ENCODE results near the gene SMAD6. TPM values are rescaled to one million over a fixed set of nuclear protein-coding genes. Genes with fewer than 3 reads are reported as not detected.

The SMAD6 gene
- total RNA-seq, 4 donors from 2014 or later = 59.3 to 118 (median 62.3) TPM

GRCh38 chr15:66704803-66705153, 2.7 kb downstream of the SMAD6 start:
- H3K27ac ChIP-seq = peak overlapping the region; percentile 78 to 87 (median 87)
- WGBS, 2 donors = 0 to 43% methylated on average over 1 of the region's 1 CpG
- no peaks in the 10 kb centered on the region for H3K36me3 ChIP-seq
- H3K9me3 ChIP-seq = no peaks in the 10 kb centered on the region
- no peaks in the 10 kb centered on the region for H3K27me3 ChIP-seq
- H3K4me1 ChIP-seq = peaks cover 45 to 53% of the 10 kb centered on the region in 2 donors
- no peak for TF ChIP-seq CTCF (IDR thresholded peaks at IDR 0.05)
- peak in 1 of 2 donors; percentile 29 for TF ChIP-seq POLR2A (IDR thresholded peaks at IDR 0.05)
- peak overlapping the region; percentile 18 to 80 (median 72) for H3K4me3 ChIP-seq (replicated peaks in 1 of 3)
- DNase-seq = peak; percentile 54 to 57
- intact Hi-C loops (cut with DNase I) = loop anchor here (5.0 kb wide), 2 partner anchors 68 to 143 kb away; no protein-coding TSS in a partner anchor

- no peak for TF ChIP-seq CTCF (IDR thresholded peaks at IDR 0.05)
- peak in 1 of 2 donors; percentile 36 for TF ChIP-seq POLR2A (IDR thresholded peaks at IDR 0.05)
- intact Hi-C loops (cut with DNase I) = no loop called here
- H3K27ac ChIP-seq = peak overlapping the region; percentile 78 to 87 (median 87)
- peak; percentile 79 to 81 for DNase-seq
- WGBS, 2 donors = 20 to 39% methylated on average over 6 of the region's 6 CpGs
- no peaks in the 10 kb centered on the region for H3K9me3 ChIP-seq
- H3K36me3 ChIP-seq = no peaks in the 10 kb centered on the region
- H3K4me1 ChIP-seq = peaks cover 45 to 52% of the 10 kb centered on the region in 2 donors
- H3K4me3 ChIP-seq (replicated peaks in 1 of 3) = peak overlapping the region in 1 of 3 donors; percentile 80
- no peaks in the 10 kb centered on the region for H3K27me3 ChIP-seq
Observed at GRCh38 chr15:66705277-66706146, 3.5 kb downstream of the SMAD6 start.

- H3K27me3 ChIP-seq = no peaks in the 10 kb centered on the region
- no peaks in the 10 kb centered on the region for H3K36me3 ChIP-seq
- intact Hi-C loops (cut with DNase I) = no loop called here
- WGBS, 2 donors = 21 to 23% methylated on average over 16 to 19 of the region's 22 CpGs
- H3K9me3 ChIP-seq = no peaks in the 10 kb centered on the region
- peak overlapping the region; percentile 78 to 87 (median 87) for H3K27ac ChIP-seq
- H3K4me3 ChIP-seq (replicated peaks in 1 of 3) = peak overlapping the region in 1 of 3 donors; percentile 42
- H3K4me1 ChIP-seq = peaks cover 45 to 58% of the 10 kb centered on the region in 2 donors
- peak; percentile 64 to 80 for TF ChIP-seq POLR2A (IDR thresholded peaks at IDR 0.05)
- peak; percentile 48 to 93 (median 68) for TF ChIP-seq CTCF (IDR thresholded peaks at IDR 0.05)
- DNase-seq = peak; percentile 94
Observed at GRCh38 chr15:66706225-66706732, 4.2 kb downstream of the SMAD6 start.

- H3K36me3 ChIP-seq = no peaks in the 10 kb centered on the region
- peak overlapping the region; percentile 78 to 87 (median 87) for H3K27ac ChIP-seq
- peak overlapping the region in 2 of 3 donors; percentile 14 to 42 for H3K4me3 ChIP-seq (replicated peaks in 1 of 3)
- peaks cover 45 to 64% of the 10 kb centered on the region in 2 donors for H3K4me1 ChIP-seq
- intact Hi-C loops (cut with DNase I) = no loop called here
- WGBS, 2 donors = 59 to 69% methylated on average over 6 of the region's 6 CpGs
- H3K27me3 ChIP-seq = no peaks in the 10 kb centered on the region
- H3K9me3 ChIP-seq = no peaks in the 10 kb centered on the region
- TF ChIP-seq CTCF (IDR thresholded peaks at IDR 0.05) (no peak), POLR2A (IDR thresholded peaks at IDR 0.05) (no peak)
- peak in 1 of 2 donors; percentile 24 for DNase-seq
Observed at GRCh38 chr15:66706840-66707239, 4.8 kb downstream of the SMAD6 start.
